ENCODE data around the gene MMP24.

GRCh38 chr20:35271073-35271882, 44.8 kb downstream of the MMP24 start:
- TF ChIP-seq STAT1 (IDR thresholded peaks at IDR 0.05; ENCODE audit: unreplicated experiment) (no peak), REST (IDR thresholded peaks at IDR 0.05; ENCODE audit: unreplicated experiment) (no peak), CTCF (conservative IDR thresholded peaks at IDR 0.05; ENCODE audit: low read depth in 2 of 2) (no peak), JUNB (IDR thresholded peaks at IDR 0.05; ENCODE audit: unreplicated experiment) (no peak), EZH2 (IDR thresholded peaks at IDR 0.05; ENCODE audit: low read depth, unreplicated experiment) (no peak), POLR2AphosphoS5 (IDR thresholded peaks at IDR 0.05; ENCODE audit: low read depth) (no peak)

Measured in GM23338 (cell line).